GM19035 (cell line): ENCODE results near the gene CD200R1L.
A peak's percentile ranks its signal among the peaks of the same experiment; 100 is the strongest.
"Not testable (repeated sequence)": the region's sequence is repeated elsewhere in the genome, so short reads cannot be mapped to it uniquely, and the experiment has no call there.

Experiments used
- ATAC-seq: cut with Tn5 transposase; IDR thresholded peaks from one replicate; pipeline ENCODE4 v1.9.1; 2021; ENCODE audit not compliant: unreplicated experiment

CD200R1L gene, protein sequence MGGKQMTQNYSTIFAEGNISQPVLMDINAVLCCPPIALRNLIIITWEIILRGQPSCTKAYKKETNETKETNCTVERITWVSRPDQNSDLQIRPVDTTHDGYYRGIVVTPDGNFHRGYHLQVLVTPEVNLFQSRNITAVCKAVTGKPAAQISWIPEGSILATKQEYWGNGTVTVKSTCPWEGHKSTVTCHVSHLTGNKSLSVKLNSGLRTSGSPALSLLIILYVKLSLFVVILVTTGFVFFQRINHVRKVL

DNA sequence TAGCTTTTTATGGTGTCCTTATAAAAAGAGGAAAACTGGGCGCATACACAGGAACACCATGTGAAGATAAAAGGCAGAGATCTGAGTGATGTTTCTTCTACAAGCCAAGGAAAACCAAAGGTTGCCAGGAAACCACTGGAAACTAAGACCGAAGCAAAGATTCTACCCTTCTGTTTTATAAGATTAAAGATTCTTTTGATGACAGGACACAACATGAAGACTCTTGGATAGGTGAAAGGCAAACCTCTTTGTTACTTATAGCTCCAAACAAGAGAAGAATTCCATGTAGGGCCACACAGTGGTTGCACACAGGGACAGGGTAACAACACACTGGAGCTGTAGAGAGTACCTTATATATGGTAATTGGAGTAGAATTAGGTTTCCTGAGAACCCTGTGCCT, at the start of gene CD200R1L:
CD200R1L (minus strand) TSS at position 101 of the 400 bp plus-strand sequence. CDS start 17,497 bp downstream, outside the sequence.
- ATAC-seq: no peak

DNA sequence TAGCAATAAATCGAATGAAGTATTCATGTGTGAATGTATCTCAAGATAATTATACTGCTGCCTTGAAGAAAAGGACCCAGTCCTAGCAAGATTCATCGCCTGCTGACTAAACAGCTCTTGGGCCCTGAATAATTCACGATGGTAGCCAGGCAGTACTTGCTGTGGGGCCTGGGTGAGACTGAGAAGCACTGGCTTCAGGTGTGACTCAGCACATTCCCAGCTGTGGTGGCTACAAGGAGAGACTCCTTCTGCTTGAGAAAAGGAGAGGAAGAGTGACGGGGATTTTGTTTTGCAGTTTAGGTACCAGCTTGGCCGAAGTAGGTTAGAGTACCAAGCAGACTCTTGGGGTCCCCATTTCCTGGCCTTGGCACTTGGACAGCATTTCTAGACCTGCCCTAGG, 47.6 kb upstream of the CD200R1L start:
- ATAC-seq: no peak

DNA sequence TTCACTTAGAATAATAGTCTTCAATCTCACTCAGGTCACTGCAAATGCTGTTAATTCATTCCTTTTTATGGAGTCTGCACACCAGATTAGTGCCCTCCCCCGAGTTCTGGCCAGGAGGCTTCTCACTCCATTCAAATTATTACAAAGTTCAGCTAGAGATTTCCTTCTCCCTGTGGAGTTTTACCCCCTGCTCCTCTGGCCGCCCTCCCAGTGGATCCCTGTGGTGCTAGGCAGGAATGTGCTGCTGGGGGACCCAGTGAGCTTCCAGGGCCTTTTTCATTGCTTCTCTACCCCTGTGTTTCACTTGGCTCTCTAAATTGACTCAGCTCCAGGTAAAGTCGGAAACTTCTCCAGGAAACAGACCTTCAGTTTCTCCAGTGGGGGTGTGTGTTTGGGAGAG, 42.7 kb upstream of the CD200R1L start:
- ATAC-seq: no peak

- no peak for ATAC-seq
Observed at GRCh38 chr3:112888381-112889085, 41.9 kb upstream of the CD200R1L start.

GRCh38 chr3:112884678-112885290, 38.1 kb upstream of the CD200R1L start:
- no peak for ATAC-seq

GRCh38 chr3:112881891-112882290, 35.2 kb upstream of the CD200R1L start:
- no peak for ATAC-seq

- ATAC-seq: no peak
Observed at GRCh38 chr3:112875561-112875960, 28.9 kb upstream of the CD200R1L start.

DNA sequence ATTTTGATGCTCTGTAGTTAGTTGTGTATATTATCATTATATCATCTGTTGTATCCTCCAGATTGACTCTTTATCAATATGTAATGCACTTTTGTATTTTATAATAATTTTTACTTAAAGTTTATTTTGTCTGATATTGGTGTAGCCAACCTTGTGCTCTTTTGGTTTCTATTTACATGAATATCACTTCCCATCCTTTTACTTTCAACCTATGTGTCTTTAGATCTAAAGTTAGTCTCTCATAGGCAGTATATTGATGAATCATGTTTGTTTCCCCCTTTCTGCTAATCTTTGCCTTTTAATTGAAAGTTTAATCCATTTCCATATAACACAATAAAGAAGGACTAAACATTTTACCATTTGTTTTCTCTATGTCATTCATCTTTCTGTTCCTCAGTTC, 28.1 kb upstream of the CD200R1L start:
- no peak for ATAC-seq

DNA sequence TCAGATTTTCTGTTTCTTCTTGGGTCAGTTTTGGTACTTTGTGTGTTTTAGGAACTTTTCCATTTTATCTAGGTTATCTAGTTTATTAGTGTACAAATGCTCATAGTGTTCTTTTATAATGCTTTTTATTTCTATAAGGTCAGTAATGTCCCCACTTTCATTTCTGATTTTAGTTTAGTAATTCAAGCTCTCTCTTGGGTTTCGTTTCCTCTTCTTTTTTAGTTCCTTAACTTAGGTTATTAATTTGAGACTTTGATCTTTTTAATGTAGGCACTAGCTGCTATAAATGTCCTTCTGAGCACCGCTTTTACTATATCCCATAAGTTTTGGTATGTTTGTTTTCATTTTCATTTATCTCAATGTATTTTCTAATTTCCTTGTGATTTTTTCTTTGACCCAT, 27.0 kb upstream of the CD200R1L start:
- peak; percentile 72 for ATAC-seq

GRCh38 chr3:112871735-112872134, 25.1 kb upstream of the CD200R1L start:
- ATAC-seq: no peak

- ATAC-seq: no peak
Observed at GRCh38 chr3:112865757-112866156, 19.1 kb upstream of the CD200R1L start.

- ATAC-seq: no peak
Observed at GRCh38 chr3:112860898-112861297, 14.2 kb upstream of the CD200R1L start.

DNA sequence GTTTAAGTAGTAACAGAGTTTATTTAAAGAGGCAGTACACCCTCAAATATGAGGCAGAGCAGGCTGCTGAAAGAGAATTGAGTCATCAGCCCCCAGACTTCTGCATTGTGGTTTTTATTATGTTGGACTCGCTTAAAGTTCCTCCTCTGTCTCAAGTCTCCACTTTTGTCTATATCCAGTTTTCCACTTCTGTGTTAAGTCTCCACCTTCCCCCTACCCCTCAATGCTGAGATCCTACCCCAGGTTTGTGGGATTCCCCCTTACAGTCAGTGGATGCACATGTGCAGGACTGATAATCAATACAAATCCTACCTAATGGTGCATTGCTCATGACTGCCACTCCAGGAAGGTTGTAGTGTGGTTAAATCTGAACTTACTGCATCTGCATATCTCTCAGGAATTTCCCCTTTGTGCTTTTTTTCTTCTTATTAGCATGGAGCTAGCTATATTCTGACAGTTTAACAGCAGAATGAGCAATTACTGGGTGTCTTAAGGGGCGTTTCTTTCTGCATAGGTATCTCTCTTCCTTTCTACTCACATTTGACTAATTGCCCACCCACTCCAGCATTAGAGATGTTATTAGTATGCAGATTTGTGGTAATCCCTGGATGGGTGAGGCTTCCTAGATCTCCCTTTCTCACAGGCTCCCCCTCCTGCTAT, 11.9 kb upstream of the CD200R1L start:
- no peak for ATAC-seq

- ATAC-seq: no peak
Observed at GRCh38 chr3:112857526-112857925, 10.9 kb upstream of the CD200R1L start.

DNA sequence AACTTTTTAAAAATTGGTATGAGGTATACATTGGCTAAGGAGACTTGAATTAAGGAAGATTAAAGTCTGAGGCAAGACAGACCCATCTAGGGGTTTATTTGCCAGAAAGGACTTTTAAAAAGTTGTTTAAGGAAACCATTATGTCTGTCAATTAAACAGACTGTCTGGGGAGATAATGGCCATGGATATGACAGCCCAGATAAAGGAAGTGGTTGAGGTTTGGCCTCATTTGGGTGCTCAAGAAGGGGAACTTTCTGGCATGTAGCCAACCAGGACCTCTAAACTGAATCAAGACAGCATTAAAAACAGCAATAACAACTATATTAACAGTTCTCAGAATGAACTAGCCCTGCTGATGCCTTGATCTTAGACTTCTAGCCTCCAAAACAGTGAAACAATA, 9.9 kb upstream of the CD200R1L start:
- ATAC-seq: no peak

- no peak for ATAC-seq
Observed at GRCh38 chr3:112855883-112856282, 9.2 kb upstream of the CD200R1L start.

GRCh38 chr3:112855074-112855473, 8.4 kb upstream of the CD200R1L start:
- not testable (repeated sequence) for ATAC-seq

GRCh38 chr3:112848196-112848595, 1.5 kb upstream of the CD200R1L start:
- no peak for ATAC-seq

GRCh38 chr3:112847692-112848091, 1.0 kb upstream of the CD200R1L start:
- ATAC-seq: no peak

DNA sequence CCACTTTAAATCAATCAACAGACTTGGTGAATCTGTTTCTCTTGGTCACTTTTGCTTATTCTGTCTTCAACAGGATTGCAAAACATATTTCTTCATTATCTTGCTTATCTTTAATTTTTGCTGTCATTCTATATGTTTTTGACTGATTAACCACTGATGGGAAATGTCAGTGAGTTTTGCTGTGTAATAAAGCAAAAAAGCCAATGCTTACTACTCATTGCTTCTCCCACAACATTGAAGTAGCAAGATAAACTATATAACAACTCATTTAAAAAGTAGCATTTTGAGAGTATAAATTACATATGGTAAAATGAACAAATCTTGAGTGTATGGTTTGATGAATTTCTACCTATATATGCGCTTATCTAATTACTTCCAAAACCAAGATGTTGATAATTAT, 892 bp downstream of the CD200R1L start:
- ATAC-seq: no peak

DNA sequence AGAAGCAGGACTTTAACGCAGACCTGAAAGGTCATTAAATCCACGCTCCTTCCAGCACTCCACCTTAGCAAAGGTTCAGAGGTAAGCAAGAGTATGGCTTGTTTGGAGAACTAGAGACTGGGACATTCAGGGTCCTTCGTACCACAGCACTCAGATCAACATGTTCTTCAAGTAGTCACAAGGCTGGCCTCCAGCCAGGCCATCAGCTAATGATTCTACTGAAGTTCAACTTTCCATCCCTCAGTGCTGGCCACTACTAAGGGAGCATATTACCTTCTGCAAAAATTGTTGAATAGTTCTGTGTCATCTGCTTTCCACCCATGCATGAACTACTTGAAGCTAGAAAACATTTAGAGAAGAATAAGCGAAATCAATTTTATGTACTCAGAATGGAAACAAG, 17.6 kb downstream of the CD200R1L start:
- no peak for ATAC-seq
